NCI-H2081 (cell line): ENCODE measurements around the gene NDST4.

Source experiments
- DNase-seq, 2 experiments: peaks; one replicate each; lab custom pipeline; 2025; lab: John Stamatoyannopoulos, UW

NDST4 gene

GRCh38 chr4:114791976-114792375 is 321.4 kb downstream of the NDST4 start:
- DNase-seq, result no peak

GRCh38 chr4:114785570-114785969 is 327.9 kb downstream of the NDST4 start:
- DNase-seq, result no peak

- peak in 1 of 2 experiments; percentile 0 for DNase-seq
Measured at GRCh38 chr4:114783215-114783595, 330.2 kb downstream of the NDST4 start.

GRCh38 chr4:114782415-114783214 is 330.8 kb downstream of the NDST4 start:
- peak in 1 of 2 experiments; percentile 55 for DNase-seq

DNA sequence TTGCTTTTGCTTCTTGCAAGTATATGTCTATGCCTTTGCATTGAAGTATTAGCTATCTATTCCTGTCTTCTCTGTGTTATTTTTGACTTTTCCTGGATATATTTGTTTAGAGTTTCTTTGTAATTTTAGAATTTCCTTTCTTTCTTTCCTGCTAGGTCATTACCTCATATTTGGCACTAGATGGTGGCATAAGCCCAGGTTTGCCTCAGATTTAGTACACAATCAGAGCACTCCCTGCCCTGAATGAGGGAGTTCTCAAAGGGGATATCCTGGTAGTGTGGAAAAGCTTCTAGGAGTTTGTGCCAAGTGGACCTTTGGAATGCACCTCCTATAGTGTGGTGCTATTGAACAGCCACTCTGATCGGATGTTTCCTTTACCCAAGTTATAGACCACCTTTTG is 333.2 kb downstream of the NDST4 start:
- peak; percentile 33 to 51 for DNase-seq
